GM18519 (cell line): Measurements from ENCODE around the gene STK39.

Experiments
- ATAC-seq: cut with Tn5 transposase; IDR thresholded peaks from one replicate; pipeline ENCODE4 v1.9.1; 2021; ENCODE audit warnings: mild to moderate bottlenecking, moderate library complexity; ENCODE audit not compliant: unreplicated experiment, low FRiP score

Gene STK39

DNA sequence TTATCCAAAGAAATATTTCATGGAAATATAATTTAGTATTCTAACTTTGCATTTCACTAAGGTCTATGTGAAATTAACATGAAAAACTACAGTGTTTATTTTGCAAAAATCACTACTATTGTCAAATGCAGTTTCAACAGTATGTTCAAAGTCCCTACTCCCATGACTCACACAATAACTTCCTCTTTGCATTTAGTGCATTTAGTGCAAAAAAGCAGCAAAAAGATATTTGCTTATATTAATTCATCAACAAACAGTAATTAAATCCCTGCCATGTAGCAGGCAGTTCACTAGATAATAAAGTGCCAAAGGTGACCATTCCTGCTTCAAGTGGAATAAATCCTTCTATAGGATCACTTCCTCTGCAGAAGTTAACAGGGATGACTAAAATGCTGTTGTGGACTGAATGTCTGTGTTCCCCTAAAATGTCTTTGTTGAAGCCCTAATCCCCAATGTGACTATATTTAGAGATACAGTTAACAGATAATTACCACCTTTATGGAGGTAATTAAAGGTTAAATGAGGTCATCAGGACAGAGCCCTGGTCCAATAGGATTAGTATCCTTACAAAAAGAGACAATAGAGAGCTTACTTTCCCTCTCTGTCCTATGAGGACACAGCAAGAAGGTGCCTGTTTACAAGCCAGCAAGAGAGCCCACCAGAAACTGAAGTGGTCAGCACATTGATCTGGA, 61.7 kb downstream of the STK39 start:
- ATAC-seq = no peak

DNA sequence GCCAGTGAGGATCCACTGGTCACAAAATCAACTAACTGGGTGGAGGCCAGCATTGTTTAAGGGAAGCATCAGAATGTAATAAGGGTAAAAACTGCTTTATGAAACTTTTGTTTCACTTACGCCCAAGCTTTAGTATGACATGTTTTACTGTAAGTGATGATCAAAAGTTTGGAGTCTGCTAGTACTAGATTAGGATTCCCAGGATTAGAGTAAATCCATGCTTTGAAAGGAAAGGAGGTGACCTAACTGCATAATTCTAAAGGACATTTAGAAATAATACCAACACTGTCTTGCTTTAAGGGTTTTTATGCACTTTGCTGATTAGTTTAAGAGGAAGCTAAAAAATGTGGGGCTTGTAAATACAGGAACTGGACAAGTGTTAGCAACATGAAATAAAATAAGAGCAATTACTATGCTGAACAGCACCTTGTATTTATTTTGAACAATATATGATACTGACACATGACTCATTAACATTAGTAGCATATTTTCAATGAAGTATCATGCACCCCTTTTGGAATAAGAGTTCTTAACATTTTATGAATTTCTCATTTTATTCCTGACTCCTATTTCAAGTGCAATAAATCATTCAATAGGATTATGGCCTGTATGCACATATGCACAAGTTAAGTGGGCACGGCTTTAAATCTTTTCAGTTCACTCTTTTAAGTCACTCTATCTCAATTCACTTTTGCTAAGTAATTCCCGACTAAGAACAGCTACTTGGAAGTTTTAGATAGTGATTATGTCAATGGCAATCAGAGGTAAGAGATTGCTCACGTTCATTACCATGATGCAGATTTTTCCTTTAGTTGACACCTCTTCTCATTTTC, 62.5 kb downstream of the STK39 start:
- no peak for ATAC-seq

DNA sequence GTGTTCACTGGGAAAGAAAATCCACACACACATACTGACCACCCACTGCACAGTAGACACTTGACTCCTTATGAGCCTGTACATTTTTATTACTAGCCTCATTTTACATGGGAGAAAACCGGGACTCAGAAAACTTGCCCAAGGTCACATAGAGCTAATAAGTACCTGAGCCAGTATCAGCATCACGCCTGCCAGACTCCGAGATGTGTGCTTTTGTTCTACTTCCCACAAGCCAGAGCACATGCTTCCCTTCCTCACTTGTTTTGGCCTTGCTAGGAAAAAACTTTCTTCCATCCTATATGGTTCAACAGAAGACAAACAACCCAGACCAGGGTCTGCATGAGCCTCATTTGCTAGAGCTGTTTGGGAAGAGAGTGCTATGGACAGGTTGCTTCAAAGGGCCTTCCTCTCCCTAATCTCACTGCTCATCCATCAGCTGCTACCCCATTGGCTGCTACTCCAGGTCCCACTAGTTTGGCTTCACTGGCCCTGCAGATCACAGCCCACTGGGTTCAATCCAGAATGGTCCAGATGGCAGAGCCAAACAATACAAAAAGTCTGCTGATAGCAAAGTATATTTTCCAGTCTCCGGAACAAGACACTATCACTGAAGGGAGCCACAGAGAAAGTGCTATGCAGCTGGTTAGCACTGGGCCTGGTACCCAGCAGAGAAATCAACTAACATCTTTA, 63.9 kb downstream of the STK39 start:
- no peak for ATAC-seq

DNA sequence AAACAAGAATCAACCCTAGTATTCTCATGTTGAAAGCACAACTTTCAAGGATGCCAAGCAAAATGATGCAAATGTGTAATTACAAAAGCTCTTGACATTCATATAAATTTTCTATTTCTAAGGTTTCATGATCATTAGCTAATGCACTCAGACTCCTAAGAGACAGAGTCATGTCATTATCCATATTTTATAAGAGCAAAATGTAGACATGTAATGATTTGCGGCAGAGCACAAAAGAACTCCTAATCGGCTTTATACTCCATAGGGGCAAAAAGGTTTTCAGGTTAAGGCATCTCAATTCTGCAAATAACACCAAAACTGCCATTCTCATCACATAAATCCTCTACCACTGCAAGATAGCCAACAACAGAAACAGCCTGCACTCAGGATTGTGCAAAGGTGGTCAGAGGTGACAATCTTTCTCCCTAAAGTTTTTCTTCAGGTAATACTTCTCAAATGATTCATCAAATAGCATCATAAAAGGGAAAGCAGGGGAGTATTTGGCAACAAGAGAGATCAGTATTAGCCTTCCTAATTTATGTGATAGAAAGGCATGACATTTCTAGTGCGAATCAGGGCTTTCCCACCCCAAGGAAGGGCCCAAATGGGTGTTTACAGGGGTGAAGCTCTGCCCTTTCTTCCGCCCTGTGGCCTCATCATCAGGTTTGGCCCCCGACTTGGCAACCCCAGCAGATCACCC, 64.7 kb downstream of the STK39 start:
- no peak for ATAC-seq

DNA sequence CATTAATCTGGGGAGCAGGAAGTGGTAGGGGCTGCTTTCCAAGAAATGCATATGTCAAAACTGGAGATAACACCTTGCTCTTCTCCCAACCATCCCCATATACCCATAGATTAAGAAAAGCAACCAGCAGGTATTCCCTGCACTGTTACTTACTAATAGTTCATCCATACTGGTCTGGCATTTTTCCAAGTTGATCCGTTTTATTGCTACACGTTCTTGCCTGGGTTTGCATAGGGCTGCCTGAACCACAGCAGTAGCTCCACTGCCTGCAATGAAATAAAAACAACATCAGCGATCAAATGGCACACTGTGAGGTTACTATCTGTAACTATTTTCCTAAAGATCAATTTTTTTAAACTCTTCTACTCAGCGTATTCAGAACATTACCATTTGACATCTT, 65.6 kb downstream of the STK39 start:
- no peak for ATAC-seq

DNA sequence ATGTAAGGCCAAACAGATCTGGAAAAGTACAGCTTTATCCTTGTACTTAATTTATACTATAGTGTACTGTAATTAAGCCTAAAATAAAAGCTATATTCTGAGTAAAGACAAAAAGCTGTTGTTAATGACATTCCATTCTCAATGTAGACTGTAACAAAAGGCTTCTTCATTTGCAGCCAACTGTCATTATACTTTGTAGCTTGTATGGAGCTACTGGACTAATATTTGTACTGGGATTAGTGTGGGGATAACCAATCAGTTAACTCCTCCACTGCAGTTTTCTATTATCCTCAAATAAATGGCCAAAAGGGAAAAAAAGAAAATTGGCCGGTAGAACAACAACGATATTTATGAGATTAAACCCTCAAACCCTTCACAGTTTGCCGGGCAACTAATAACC, 66.5 kb downstream of the STK39 start:
- no peak for ATAC-seq

DNA sequence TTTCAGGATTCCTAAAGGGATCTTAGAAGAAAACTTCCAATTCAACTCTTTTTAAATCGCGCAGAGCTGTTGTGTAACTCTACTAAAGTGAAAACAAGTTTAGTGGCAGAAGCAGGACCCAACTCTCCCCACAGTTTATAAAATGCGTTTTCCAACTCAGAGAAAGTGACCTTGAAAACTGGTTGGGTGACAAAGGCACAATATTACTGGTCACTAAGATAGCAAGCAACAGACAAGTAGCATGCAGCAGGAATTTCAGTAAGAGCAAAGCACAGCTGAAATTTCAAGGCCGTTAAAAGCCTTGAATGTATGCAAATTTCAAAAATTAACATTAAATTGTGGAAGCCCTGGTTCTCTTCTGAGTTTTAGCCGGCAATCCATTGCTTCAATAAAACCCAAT, 66.9 kb downstream of the STK39 start:
- no peak for ATAC-seq

DNA sequence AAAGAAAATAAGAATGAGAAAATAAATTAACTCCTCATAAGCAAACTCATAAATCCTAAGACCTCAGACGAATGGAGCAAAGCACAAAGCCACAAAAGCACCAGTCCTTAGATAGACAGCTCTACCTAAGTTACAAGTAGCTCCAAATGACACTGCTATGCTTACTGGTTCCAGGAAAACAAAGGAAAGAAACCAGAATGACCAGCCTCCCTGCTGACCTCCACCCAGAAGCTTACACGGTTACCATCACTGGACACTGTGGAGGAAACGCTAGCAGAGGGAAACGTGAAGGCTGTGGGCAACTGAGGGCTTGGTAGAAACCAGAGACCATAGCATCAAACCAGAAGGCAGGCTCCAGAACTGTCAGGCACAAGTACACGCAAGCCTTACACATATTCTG, 67.8 kb downstream of the STK39 start:
- ATAC-seq = no peak

DNA sequence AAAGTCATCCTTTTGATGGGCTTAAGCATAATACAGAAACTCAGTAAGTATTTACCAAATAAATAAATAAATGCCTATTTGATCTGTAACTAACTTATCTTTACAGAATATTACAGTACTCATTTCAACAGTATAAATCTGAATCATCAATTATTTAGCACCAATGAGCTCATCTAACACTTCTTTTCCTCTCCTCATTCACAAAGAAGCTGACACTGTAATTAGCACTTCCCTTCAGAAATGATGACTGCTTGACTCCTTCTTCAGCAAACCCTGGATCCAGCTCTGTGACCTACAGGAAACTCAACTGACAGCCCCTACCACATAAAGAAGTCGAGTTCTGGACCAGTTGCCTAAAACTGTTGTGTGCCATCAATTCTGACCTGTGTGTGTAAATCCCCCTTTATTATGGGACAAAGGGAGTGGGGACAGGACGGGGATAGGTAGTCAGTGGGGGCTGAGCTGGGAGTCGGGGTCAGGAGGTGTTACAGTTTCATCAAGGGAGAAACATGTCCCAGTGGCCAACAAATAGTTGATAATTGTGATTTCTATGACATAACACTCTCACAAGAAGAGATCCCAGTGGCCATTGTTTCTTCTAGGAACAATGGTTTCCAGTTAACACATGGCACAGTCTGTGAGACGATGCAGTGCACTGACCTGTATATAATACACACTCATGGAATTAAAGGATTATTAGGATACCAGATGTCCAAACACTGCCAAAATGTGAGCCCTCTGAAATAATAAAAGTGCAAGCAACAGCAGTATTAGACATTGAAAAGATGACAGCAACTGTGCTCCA, 68.7 kb downstream of the STK39 start:
- ATAC-seq = no peak

DNA sequence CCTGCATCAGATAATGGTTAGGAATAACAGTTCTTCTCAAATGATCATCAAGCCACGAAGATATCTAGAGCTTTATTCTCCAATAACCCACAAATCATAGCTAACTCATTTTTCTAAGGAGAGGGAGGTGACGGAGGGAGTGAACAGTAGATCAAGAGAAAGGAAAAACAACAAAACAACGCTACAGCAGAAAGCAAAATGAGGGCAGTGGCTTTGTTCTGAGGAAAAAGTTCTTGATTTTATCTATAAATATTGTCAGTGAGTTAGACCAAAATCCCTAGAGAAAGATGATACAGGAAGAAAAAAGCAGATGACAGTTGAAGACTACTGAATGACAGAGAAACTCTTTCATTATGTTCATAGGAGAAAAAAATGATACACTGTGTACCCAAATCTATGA, 71.0 kb downstream of the STK39 start:
- no peak for ATAC-seq

DNA sequence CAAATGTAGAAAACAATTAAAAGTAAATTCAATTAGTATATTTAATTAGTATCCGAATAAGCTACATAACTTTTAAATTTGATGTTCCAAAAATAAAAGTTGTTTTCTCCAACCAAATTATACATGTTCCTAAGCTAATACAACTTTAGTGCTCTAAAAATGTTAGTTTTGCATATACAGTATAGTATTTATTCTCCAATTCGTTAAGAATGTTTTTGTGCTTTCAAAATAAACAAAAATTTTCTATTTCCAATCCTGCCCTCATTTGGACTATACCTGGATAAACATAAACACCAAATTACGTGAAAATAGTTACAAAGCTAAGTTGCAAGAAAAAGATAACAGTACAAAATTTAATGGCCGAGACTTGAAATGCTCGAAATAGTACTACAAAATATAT, 71.9 kb downstream of the STK39 start:
- no peak for ATAC-seq

DNA sequence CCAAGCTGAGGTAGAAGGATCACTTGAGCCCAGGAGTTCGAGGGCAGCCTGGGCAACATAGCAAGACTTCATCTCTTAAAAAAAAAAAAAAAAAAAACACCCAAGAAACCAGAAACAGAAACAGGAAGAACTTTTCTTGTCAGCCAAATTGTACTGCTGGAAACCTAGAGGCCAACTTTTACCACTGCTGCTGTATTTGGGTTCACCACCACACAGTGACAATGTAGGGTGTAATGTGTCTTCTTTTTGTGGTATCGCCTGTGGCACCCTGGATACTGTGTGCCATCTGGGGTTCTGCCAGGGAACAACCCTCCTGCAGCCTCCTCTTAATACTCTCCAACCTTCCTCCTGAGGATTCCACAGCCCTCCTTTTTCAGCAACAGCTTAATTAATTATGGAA, 72.6 kb downstream of the STK39 start:
- no peak for ATAC-seq

DNA sequence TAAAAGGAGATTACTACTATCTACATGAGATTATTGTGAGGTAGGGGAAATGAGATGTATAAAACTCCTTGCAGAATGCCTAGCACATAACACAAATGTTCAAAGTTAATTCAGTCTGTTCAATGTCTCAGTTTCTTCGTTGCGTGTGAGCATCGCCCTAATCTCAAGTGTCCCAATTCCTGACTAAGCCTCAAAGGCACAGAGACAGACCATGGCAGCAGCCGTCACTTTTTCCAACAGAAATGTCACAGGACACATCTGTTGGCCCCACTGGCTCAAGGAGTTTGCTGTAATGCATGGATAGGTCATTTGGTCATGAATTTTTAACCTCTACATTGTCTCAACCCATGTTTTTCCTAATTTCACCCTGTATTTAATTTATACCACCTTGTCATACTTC, 75.3 kb downstream of the STK39 start:
- no peak for ATAC-seq

DNA sequence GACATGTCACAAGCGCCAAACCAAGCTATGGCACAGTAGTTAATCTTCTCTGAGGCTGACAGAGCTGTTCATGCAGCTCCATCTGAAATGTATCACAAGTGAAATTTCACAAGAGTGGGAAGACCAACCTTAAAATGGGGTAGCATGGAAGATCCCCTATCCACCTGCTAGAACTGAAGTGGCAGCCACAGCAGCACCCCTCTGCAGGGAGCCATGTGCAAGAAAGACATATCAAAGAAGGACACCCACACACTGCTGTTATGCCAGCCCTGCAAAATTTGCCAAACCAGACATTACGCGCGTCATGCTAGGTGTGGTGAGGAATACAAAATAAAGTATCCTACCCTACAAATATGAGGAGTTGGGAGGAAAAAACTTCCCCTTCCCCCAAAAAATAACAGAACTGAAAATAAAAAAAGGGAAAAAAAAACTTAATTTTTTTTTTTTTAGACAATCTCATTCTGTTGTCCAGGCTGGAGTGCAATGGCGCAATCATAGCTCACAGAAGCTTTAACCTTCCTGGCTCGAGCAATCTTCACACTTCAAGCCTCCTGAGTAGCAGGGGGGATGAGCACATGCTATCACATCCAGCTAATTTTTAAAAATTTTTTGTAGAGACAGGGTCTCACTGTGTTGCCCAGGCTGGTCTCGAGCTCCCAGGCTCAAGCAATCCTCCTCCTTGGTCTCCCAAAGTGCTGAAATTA, 76.2 kb downstream of the STK39 start:
- no peak for ATAC-seq

DNA sequence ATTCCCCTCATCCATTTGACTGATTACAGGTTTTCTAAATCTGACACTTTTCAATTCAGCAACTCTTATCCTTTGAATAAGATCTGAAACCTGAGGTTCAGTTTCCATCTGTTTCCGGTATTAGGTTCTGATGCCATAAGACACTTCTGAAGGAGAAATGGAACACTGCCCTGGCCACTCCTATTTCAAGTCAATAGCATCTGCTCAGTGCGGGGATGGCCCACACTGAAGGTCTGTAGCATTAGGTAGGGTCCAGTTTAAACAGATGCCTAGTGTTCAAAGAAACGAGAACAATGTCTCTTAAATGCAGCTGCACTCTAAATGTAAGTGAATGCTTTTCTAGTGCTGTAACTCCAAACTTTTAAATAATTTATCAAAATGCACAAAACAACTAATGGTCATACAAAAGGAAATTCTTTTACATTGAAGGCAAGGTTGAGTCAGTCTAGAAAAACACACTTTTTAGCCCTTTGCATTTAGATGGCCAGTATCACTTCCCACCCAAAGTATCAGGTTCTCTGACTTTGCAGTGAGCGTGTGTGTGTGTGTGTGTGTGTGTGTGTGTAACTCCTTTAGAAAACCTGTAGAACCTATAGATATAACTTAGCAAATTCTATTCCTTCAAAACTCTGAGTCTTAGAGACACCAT, 78.2 kb downstream of the STK39 start:
- ATAC-seq = no peak

DNA sequence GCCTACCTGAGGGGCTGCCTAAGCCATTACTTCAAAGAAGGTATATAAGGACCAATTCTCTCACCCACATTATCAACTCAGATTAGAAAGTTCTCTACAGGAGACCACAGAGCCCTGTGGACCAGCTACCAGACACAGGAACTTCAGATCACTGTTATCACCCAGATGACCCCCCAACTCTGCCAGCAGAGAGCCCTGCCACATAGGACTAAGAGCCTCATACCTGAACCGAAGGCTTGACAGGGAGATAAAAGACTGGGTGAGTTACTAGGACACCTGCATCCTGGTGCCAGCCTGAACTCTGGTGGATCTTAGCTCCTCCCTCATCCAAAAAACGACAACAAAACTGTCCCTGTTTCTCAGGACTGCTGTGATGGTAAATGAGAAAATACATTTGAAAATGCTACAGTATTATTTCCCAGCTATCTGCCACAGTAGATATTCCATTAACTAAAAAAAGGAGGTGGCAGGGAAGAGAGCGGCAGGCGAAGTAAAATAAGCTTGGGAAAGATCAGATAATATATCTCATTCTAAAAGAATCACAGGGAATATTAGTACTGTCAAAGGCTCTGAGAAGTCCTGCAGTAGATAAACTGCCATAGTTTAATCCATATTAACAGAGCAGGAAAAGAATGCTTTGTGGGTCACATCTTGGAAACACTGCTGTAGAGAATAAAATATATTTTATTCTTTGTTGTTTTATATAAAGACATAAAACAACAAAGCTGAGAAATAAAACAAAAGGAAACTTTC, 79.7 kb downstream of the STK39 start:
- ATAC-seq = no peak

DNA sequence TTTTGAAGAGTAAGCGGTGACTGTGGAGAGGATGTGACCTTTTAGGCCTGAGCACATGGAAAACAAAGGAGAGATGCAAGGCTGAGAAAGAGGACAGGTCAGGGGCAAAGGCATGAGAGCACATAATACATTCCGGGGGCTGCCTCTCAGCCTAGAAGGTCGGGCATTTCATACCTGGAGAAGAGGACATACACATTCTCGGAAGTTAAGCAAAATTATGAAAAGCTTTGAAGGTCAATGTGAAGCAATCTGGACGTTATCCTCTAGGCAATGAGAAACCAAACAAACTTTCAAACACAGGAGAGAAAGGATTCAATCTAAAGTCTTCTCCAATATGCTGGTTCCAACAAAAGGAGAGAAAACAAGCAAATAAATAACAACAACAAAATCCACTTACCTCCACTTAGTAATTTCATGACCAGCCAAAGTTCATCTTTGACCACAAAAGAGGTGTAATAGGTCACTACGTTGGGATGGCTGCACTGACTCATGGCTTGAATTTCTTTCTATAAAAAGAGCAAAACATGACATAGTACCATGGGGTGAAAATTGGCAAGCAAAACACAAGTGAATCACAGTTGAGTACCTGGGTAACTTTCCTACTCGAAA, 80.4 kb downstream of the STK39 start:
- ATAC-seq = no peak
